PC-3 (cell line): ENCODE measurements around the gene EPHB1. TPM values are rescaled to one million over a fixed set of nuclear protein-coding genes. Genes with fewer than 3 reads are reported as not detected.

Source experiments
- ATAC-seq: fragments of 200-7000 bp; cut with Tn5 transposase; 2 replicates; pipeline ENCODE4 v1.9.1; 2020; ENCODE audit warnings: mild to moderate bottlenecking, moderate library complexity
- BruUV-seq: library from RNA; stranded (reverse); fragments of 400-500 nt; replicated peaks from 2 replicates; lab custom pipeline; 2021; lab: Mats Ljungman, UMichigan
- CTCF ChIA-PET: fragments of 300-600 bp; sonication (Branson Sonifier 250); formaldehyde crosslinking; loops from one replicate; lab custom pipeline; 2022; ENCODE audit warnings: antibody characterized with exemption; lab: Charles Lee
- POLR2A ChIA-PET: fragments of 300-600 bp; sonication (Branson Sonifier 250); formaldehyde crosslinking; loops from one replicate; lab custom pipeline; 2022; ENCODE audit warnings: antibody characterized with exemption; ENCODE audit not compliant: unreplicated experiment; lab: Charles Lee
- DNase-seq: peaks from one replicate; pipeline ENCODE4 v3.0.0-alpha.2; 2015
- H2AFZ ChIP-seq: fragments of 300-600 bp; sonication (generic); 2 replicates; pipeline ENCODE4 v1.6.0; 2016; ENCODE audit warnings: antibody characterized with exemption, low read length
- H3F3A ChIP-seq: fragments of 300-600 bp; sonication (generic); one replicate; pipeline ENCODE4 v1.6.0; 2017; ENCODE audit warnings: antibody characterized with exemption, low read length, control low read depth, mild to moderate bottlenecking; ENCODE audit not compliant: unreplicated experiment
- H3K27ac ChIP-seq: fragments of 300-600 bp; sonication (generic); 2 replicates; pipeline ENCODE4 v1.5.1; 2016; ENCODE audit warnings: mild to moderate bottlenecking, low read length
- H3K27me3 ChIP-seq: fragments of 300-600 bp; sonication (generic); 2 replicates; pipeline ENCODE4 v1.6.1; 2016; ENCODE audit warnings: low read length, mixed read lengths
- H3K36me3 ChIP-seq: fragments of 300-600 bp; sonication (generic); 2 replicates; pipeline ENCODE4 v1.6.1; 2016; ENCODE audit warnings: low read depth, mixed run types, low read length, mixed read lengths
- H3K4me1 ChIP-seq: fragments of 300-600 bp; sonication (generic); 2 replicates; pipeline ENCODE4 v1.5.1; 2016; ENCODE audit warnings: low read length; ENCODE audit not compliant: insufficient read depth
- H3K4me2 ChIP-seq: fragments of 300-600 bp; sonication (generic); 2 replicates; pipeline ENCODE4 v1.6.0; 2016; ENCODE audit warnings: low read length
- H3K4me3 ChIP-seq: fragments of 300-600 bp; sonication (generic); 2 replicates; pipeline ENCODE4 v1.5.1; 2016; ENCODE audit warnings: mild to moderate bottlenecking, low read length, mixed read lengths
- H3K79me2 ChIP-seq: fragments of 300-600 bp; sonication (generic); 2 replicates; pipeline ENCODE4 v1.6.1; 2017; ENCODE audit warnings: low read length, mixed read lengths
- H3K9ac ChIP-seq: fragments of 300-600 bp; sonication (generic); 2 replicates; pipeline ENCODE4 v1.6.0; 2016; ENCODE audit warnings: mild to moderate bottlenecking, low read length
- H3K9me2 ChIP-seq: fragments of 300-600 bp; sonication (generic); replicated peaks from 2 replicates; pipeline ENCODE4 v1.6.1; 2016; ENCODE audit warnings: mixed run types, low read length, mixed read lengths
- H3K9me3 ChIP-seq: fragments of 300-600 bp; sonication (generic); 2 replicates; pipeline ENCODE4 v1.6.1; 2016; ENCODE audit warnings: low read length, mixed read lengths
- H4K20me1 ChIP-seq: fragments of 300-600 bp; sonication (generic); 2 replicates; pipeline ENCODE4 v1.6.1; 2016; ENCODE audit warnings: low read length, mixed read lengths
- CTCF ChIP-seq: fragments of 300-600 bp; sonication (generic); conservative IDR thresholded peaks from 2 replicates; pipeline ENCODE4 v1.5.1; 2017; ENCODE audit warnings: antibody characterized with exemption, low read depth, mild to moderate bottlenecking, low read length
- EZH2 ChIP-seq: fragments of 300-600 bp; sonication (generic); IDR thresholded peaks from one replicate; pipeline ENCODE4 v1.6.1; 2017; ENCODE audit warnings: antibody characterized with exemption, mild to moderate bottlenecking, low read length; ENCODE audit not compliant: unreplicated experiment
- EZH2phosphoT487 ChIP-seq: fragments of 300-600 bp; sonication (generic); IDR thresholded peaks from 2 replicates; pipeline ENCODE4 v1.6.1; 2018; ENCODE audit warnings: mild to moderate bottlenecking, antibody characterized with exemption, low read length, borderline replicate concordance
- intact Hi-C: fragments of 100-400 bp; cut with micrococcal nuclease; formaldehyde crosslinking; loops from 2 replicates; pipeline ENCODE4 v1.9.0; 2023
- total RNA-seq: library from RNA; depleted of rRNA; stranded (reverse); fragments of >200 nt; gene quantifications from 2 replicates; pipeline ENCODE4 v1.2.3, GENCODE V29; 2014

Gene EPHB1
- total RNA-seq, 1 experiment from 2014 or later = 0.69 TPM

- H3K79me2 ChIP-seq = no peaks in the 10 kb centered on the region
- no peak overlapping the region for H3K4me3 ChIP-seq
- no peak for TF ChIP-seq CTCF
- TF ChIP-seq EZH2phosphoT487 = no peak
- no peak for TF ChIP-seq EZH2
- H3K4me1 ChIP-seq = no peaks in the 10 kb centered on the region
- no peaks in the 10 kb centered on the region for H3K27me3 ChIP-seq
- DNase-seq = no peak
- no peaks in the 10 kb centered on the region for H3K9me2 ChIP-seq
- no peak overlapping the region for H3K9ac ChIP-seq
- no peak overlapping the region for H3K27ac ChIP-seq
- ChIA-PET CTCF (no interaction called here), POLR2A (no interaction called here)
- H2AFZ ChIP-seq = no peak overlapping the region
- no TSS peak for BruUV-seq
- H3K36me3 ChIP-seq = no peaks in the 10 kb centered on the region
- H3K4me2 ChIP-seq = no peak overlapping the region
- H3K9me3 ChIP-seq = no peaks in the 10 kb centered on the region
- H3F3A ChIP-seq = no peaks in the 10 kb centered on the region
- H4K20me1 ChIP-seq = no peaks in the 10 kb centered on the region
- intact Hi-C loops = no loop called here
- no peak for ATAC-seq
Measured at GRCh38 chr3:135262441-135262840, 467.4 kb downstream of the EPHB1 start.

- BruUV-seq = no TSS peak
- Histone ChIP-seq H3F3A (no peaks in the 10 kb centered on the region), H3K4me3 (no peak overlapping the region), H3K9me3 (no peaks in the 10 kb centered on the region), H3K79me2 (no peaks in the 10 kb centered on the region), H3K4me1 (no peaks in the 10 kb centered on the region), H3K27ac (no peak overlapping the region), H2AFZ (no peak overlapping the region), H3K36me3 (no peaks in the 10 kb centered on the region), H3K9ac (no peak overlapping the region), H4K20me1 (no peaks in the 10 kb centered on the region), H3K4me2 (no peak overlapping the region), H3K9me2 (no peaks in the 10 kb centered on the region), H3K27me3 (no peaks in the 10 kb centered on the region)
- CTCF ChIA-PET = no interaction called here
- TF ChIP-seq EZH2phosphoT487 (no peak), EZH2 (no peak), CTCF (no peak)
- no peak for DNase-seq
- intact Hi-C loops = no loop called here
- ATAC-seq = no peak
- POLR2A ChIA-PET = no interaction called here
Measured at GRCh38 chr3:135263331-135263730, 468.3 kb downstream of the EPHB1 start.

- ChIA-PET POLR2A (no interaction called here), CTCF (no interaction called here)
- ATAC-seq = no peak
Measured at GRCh38 chr3:135267487-135267886, 472.4 kb downstream of the EPHB1 start.

More at GRCh38 chr3:135267487-135267886, 472.4 kb downstream of the EPHB1 start:
- Histone ChIP-seq H3K27ac (no peak overlapping the region), H3K4me3 (no peak overlapping the region), H3K36me3 (no peaks in the 10 kb centered on the region), H3K79me2 (no peaks in the 10 kb centered on the region), H3K9me2 (no peaks in the 10 kb centered on the region), H3K9ac (no peak overlapping the region), H3K4me1 (no peaks in the 10 kb centered on the region), H4K20me1 (no peaks in the 10 kb centered on the region), H3K9me3 (no peaks in the 10 kb centered on the region), H2AFZ (no peak overlapping the region), H3K4me2 (no peak overlapping the region), H3K27me3 (no peaks in the 10 kb centered on the region), H3F3A (no peaks in the 10 kb centered on the region)
- intact Hi-C loops = no loop called here
- no peak for DNase-seq
- no peak for TF ChIP-seq CTCF
- no peak for TF ChIP-seq EZH2
- TF ChIP-seq EZH2phosphoT487 = no peak
- no TSS peak for BruUV-seq
